ENCODE data around the gene SYT8. TPM values are rescaled to one million over a fixed set of nuclear protein-coding genes. Genes with fewer than 3 reads are reported as not detected.

Gene SYT8
- total and polyA plus RNA-seq, 2 of the 8 experiments (the other 6 are each of a cell fraction or from before 2014, with no cell fraction given) = not detected

DNA sequence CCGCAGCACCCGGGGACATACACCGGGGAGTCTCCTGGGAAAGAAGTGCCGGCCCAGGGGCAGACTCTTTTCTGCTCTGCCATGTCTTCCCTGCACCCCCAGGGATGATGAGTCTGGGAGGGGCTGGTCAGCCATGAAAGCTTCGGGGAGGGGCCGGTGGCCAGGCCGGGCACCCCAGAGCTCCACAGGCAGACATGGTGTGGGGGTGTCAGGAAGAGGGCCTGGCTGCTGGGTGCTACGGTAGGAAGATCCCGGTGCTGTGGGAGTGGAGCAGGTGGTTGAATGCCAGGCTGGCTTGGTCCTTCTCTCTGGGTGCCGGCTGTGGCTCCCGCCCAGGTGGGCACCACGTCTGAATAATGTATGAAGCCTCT is 35.5 kb downstream of the SYT8 start:
- H2AK5ac ChIP-seq (ENCODE audit: low read depth, low read length) = no peak overlapping the region
- no peak overlapping the region for H2AFZ ChIP-seq (ENCODE audit: low read length)
- H2BK5ac ChIP-seq (ENCODE audit: low read depth, low read length) = no peak overlapping the region
- no peak overlapping the region for H3K14ac ChIP-seq (ENCODE audit: insufficient read length)
- no peak overlapping the region for H4K8ac ChIP-seq (ENCODE audit: extremely low read depth, insufficient read depth, low read length)
- no peaks in the 10 kb centered on the region for H3K79me2 ChIP-seq (ENCODE audit: control insufficient read depth in 1 of 2, insufficient read depth in 2 of 2, low read length in 2 of 2)
- WGBS, 2 experiments (ENCODE audit: extremely low coverage in 1 of 2, insufficient coverage in 1 of 2, insufficient read length in 1 of 2, insufficient replicate concordance in 2 of 2, low coverage in 1 of 2, low lambda C conversion rate in 2 of 2, missing lambda C conversion rate in 1 of 2) = 86% methylated on average over 12 of the region's 12 CpGs; no CpG with 5 or more reads in 1 of the 2 experiments
- H2BK20ac ChIP-seq (ENCODE audit: low read length) = no peak overlapping the region
- no peak overlapping the region for H4K5ac ChIP-seq (ENCODE audit: insufficient read length, low read depth, low read length)
- FAIRE-seq = no peak
- ChIA-PET POLR2A (ENCODE audit: partially characterized antibody) (interaction anchor here (0.6 kb wide), 1 partner anchor 37 kb away, joined by 3 read pairs; no protein-coding TSS in a partner anchor), CTCF (ENCODE audit: partially characterized antibody) (interaction anchor here (0.8 to 3.3 kb wide), 16 partner anchors 12 to 434 kb away, joined by 3 to 25 read pairs (median 4); partner anchors contain the start of gene TNNI2)
- H3K4me1 ChIP-seq (replicated peaks in 1 of 4; ENCODE audit: control insufficient read depth in 3 of 4, insufficient read depth in 4 of 4, low read length in 3 of 4) = no peaks in the 10 kb centered on the region
- no peak overlapping the region for H3K4me3 ChIP-seq (ENCODE audit: extremely low read depth in 1 of 4, insufficient read depth in 2 of 4, low read depth in 3 of 4, low read length in 4 of 4)
- no peak overlapping the region for H2BK12ac ChIP-seq (ENCODE audit: low read depth, low read length)
- H4K20me1 ChIP-seq (replicated peaks in 1 of 2; ENCODE audit: control insufficient read depth in 1 of 2, insufficient read depth in 2 of 2, low read length in 2 of 2) = no peaks in the 10 kb centered on the region
- H3K36me3 ChIP-seq (ENCODE audit: control insufficient read depth in 2 of 4, insufficient read depth in 4 of 4, low read length in 3 of 4) = no peaks in the 10 kb centered on the region
- no peak overlapping the region for H2BK120ac ChIP-seq (replicated peaks; ENCODE audit: low read depth, low read length)
- no peaks in the 10 kb centered on the region for H3K79me1 ChIP-seq (ENCODE audit: low read depth, low read length)
- no peak overlapping the region for H3K27ac ChIP-seq (ENCODE audit: low read depth, low read length)
- H3K4me2 ChIP-seq (ENCODE audit: insufficient read depth in 1 of 2, low read depth in 2 of 2, low read length in 2 of 2) = no peak overlapping the region
- no peak overlapping the region for H3K18ac ChIP-seq (ENCODE audit: extremely low read depth, low read length)
- H3K9me3 ChIP-seq (ENCODE audit: insufficient read depth in 2 of 2, low read depth in 1 of 2, low read length in 1 of 2) = no peaks in the 10 kb centered on the region
- no peaks in the 10 kb centered on the region; the same call in 1 of the 2 replicates for H3K23me2 ChIP-seq (ENCODE audit: low read depth, low read length)
- peaks cover 0 to 3% (median 0%) of the 10 kb centered on the region in 4 experiments; a peak in 1 of 7 replicates for H3K27me3 ChIP-seq (replicated peaks in 1 of 4; ENCODE audit: control insufficient read depth in 3 of 4, extremely low read depth in 1 of 4, insufficient read depth in 3 of 4, low read length in 3 of 4)
- no peak overlapping the region for H3K56ac ChIP-seq (replicated peaks; ENCODE audit: insufficient read length, low read depth, low read length)
- no peak overlapping the region for H3K23ac ChIP-seq (ENCODE audit: insufficient read length)
- no peak overlapping the region for H4K91ac ChIP-seq (replicated peaks; ENCODE audit: insufficient read length, low read length)
- no peak overlapping the region for H3K4ac ChIP-seq (replicated peaks; ENCODE audit: insufficient read length, low read depth, low read length)
- DNase-seq (ENCODE audit: low read depth in 1 of 2, low spot score in 2 of 2) = no peak
- H2BK15ac ChIP-seq (ENCODE audit: low read length) = peak overlapping the region; percentile 61; the same call in 1 of the 2 replicates
- H3K9ac ChIP-seq (replicated peaks in 1 of 4; ENCODE audit: extremely low read depth in 1 of 4, low read depth in 3 of 4, low read length in 3 of 4) = no peak overlapping the region
- TF ChIP-seq ZNF274 (IDR thresholded peaks at IDR 0.05; ENCODE audit: borderline replicate concordance, extremely low read depth, low read length) = no peak
- no peak for TF ChIP-seq SIN3A (conservative IDR thresholded peaks at IDR 0.05 in 1 of 2, IDR thresholded peaks at IDR 0.05 in 1 of 2; ENCODE audit: low read depth in 1 of 2, low read length in 2 of 2)
- TF ChIP-seq, protein P1, sequence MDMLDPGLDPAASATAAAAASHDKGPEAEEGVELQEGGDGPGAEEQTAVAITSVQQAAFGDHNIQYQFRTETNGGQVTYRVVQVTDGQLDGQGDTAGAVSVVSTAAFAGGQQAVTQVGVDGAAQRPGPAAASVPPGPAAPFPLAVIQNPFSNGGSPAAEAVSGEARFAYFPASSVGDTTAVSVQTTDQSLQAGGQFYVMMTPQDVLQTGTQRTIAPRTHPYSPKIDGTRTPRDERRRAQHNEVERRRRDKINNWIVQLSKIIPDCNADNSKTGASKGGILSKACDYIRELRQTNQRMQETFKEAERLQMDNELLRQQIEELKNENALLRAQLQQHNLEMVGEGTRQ (IDR thresholded peaks at IDR 0.05; ENCODE audit: low read length) = no peak
- TF ChIP-seq MAFK (IDR thresholded peaks at IDR 0.05; ENCODE audit: low read depth, low read length) = no peak
- TF ChIP-seq POU5F1 (IDR thresholded peaks at IDR 0.05; ENCODE audit: low read depth, low read length) = no peak
- TF ChIP-seq CEBPB (IDR thresholded peaks at IDR 0.05; ENCODE audit: low read depth, low read length) = no peak
- TF ChIP-seq SIRT6 (IDR thresholded peaks at IDR 0.05; ENCODE audit: low read length) = no peak
- TF ChIP-seq EP300 (IDR thresholded peaks at IDR 0.05; ENCODE audit: borderline replicate concordance in 1 of 2, low read depth in 2 of 2, low read length in 2 of 2) = no peak
- no peak for TF ChIP-seq SP2 (IDR thresholded peaks at IDR 0.05; ENCODE audit: low read length)
- TF ChIP-seq, protein P2, sequence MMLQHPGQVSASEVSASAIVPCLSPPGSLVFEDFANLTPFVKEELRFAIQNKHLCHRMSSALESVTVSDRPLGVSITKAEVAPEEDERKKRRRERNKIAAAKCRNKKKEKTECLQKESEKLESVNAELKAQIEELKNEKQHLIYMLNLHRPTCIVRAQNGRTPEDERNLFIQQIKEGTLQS (IDR thresholded peaks at IDR 0.05; ENCODE audit: insufficient read depth, low read depth, low read length) = no peak
- no peak for TF ChIP-seq EGR1 (IDR thresholded peaks at IDR 0.05; ENCODE audit: borderline replicate concordance, low read depth, low read length)
- TF ChIP-seq BRCA1 (IDR thresholded peaks at IDR 0.05; ENCODE audit: low read depth, low read length) = no peak
- no peak for TF ChIP-seq ASH2L (IDR thresholded peaks at IDR 0.05; ENCODE audit: low read length)
